Measurements from ENCODE around the gene GC. TPM values are rescaled to one million over a fixed set of nuclear protein-coding genes. Genes with fewer than 3 reads are reported as not detected.

GC gene
- total RNA-seq, 1 experiment from 2014 or later, result 1.8 TPM

DNA sequence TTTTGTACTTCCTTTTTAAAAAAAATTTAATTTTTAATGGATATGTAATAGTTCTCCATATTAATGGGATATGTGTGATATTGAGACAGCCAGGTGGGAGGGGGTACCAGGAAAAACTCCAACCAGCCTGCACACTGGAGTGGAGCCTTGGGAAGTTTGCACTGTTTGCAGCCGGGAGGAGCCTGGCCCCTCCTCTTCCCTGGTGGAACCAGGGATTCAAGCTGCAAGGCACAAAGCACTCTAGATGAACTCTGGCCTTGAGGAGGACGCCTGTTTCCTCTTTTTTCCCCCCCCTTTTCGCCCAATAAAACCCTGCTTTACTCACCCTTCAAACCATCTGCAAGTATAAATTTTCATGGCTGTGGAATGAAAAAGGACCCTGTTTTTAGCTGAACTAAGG, 48.2 kb upstream of the GC start:
- TF ChIP-seq, protein P1, sequence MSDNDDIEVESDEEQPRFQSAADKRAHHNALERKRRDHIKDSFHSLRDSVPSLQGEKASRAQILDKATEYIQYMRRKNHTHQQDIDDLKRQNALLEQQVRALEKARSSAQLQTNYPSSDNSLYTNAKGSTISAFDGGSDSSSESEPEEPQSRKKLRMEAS (IDR thresholded peaks at IDR 0.05), result no peak
- TF ChIP-seq POLR2AphosphoS5 (IDR thresholded peaks at IDR 0.05; ENCODE audit: low read depth, low read length), result no peak
- no peak for TF ChIP-seq EZH2phosphoT487 (IDR thresholded peaks at IDR 0.05; ENCODE audit: borderline replicate concordance)
- TF ChIP-seq ZNF274 (IDR thresholded peaks at IDR 0.05; ENCODE audit: low read depth, low read length), result no peak
- no peak for TF ChIP-seq ELF1 (IDR thresholded peaks at IDR 0.05; ENCODE audit: borderline replicate concordance, low read depth)
- no peak for TF ChIP-seq EGR1 (IDR thresholded peaks at IDR 0.05; ENCODE audit: low read depth)
- no peak for TF ChIP-seq JUND (IDR thresholded peaks at IDR 0.05)
- TF ChIP-seq SIN3A (IDR thresholded peaks at IDR 0.05; ENCODE audit: low read depth), result no peak
- Histone ChIP-seq H3K9me3 (ENCODE audit: control insufficient read depth in 1 of 2, insufficient read depth in 1 of 2, low read depth in 1 of 2, low read length in 2 of 2) (peaks cover 0 to 7% of the 10 kb centered on the region in 2 experiments; a peak in 1 of 4 replicates), H3K9ac (ENCODE audit: low read length) (no peak overlapping the region), H3K4me1 (ENCODE audit: control insufficient read depth in 1 of 2, insufficient read depth in 2 of 2, low read length in 2 of 2) (no peaks in the 10 kb centered on the region), H4K20me1 (ENCODE audit: insufficient read depth) (no peaks in the 10 kb centered on the region), H3K36me3 (ENCODE audit: control insufficient read depth in 1 of 2, insufficient read depth in 2 of 2, low read length in 2 of 2) (no peaks in the 10 kb centered on the region), H2AFZ (ENCODE audit: low read depth, low read length, poor library complexity, severe bottlenecking) (no peak overlapping the region), H3K27me3 (ENCODE audit: insufficient read depth, low read length) (no peaks in the 10 kb centered on the region), H3K4me2 (ENCODE audit: low read length) (no peak overlapping the region), H3K79me2 (ENCODE audit: insufficient read depth, low read length) (no peaks in the 10 kb centered on the region), H3K27ac (ENCODE audit: low read depth, low read length) (no peak overlapping the region), H3K4me3 (replicated peaks in 1 of 2; ENCODE audit: low read depth in 1 of 2, low read length in 2 of 2) (no peak overlapping the region), H3K9me2 (ENCODE audit: insufficient read depth) (no peaks in the 10 kb centered on the region)
- CTCF ChIA-PET, result no interaction called here
- ATAC-seq, result no peak
- POLR2A ChIA-PET, result no interaction called here
- DNase-seq (ENCODE audit: low read depth, low spot score), result no peak
- no TSS peak for BruUV-seq (replicated peaks)
- intact Hi-C loops (cut with micrococcal nuclease), result no loop called here
- RAD21 ChIA-PET (ENCODE audit: low non-redundant PET in 1 of 2, low total read pairs in 2 of 2, uncharacterized antibody in 2 of 2, unreplicated experiment in 2 of 2), result no interaction called here

DNA sequence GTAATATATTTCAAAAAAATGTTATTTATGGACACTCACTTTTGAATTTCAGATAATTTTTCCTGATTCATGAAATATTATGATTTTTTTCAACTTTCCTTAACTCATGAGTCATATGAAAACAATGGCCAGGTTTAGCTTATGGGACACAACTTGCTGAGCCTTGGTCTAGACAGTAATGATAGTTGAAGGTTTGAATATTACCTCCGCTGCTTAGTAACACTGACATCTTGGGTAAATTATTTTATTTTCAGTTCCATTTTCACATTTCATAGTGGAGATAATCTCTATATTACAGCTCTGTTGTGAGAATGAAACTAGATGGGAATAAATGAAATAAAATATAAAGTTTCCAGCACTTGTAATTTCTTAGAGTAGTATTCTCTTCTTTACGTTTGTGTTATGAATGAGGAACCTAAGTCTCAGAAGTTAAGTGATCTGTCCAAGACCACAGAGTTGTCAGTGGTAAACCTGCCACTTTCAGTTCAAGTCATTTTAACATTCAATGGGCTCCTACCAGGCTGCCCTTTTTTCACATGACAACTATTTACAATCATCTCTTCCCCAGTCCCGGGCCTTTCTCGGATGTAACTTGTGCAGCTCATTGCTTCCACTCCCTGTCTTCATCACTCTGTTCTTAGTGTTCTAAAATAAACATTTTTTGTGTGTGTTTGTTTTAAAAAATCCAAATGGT, 46.8 kb upstream of the GC start:
- Histone ChIP-seq H2AFZ (ENCODE audit: low read depth, low read length, poor library complexity, severe bottlenecking) (no peak overlapping the region), H3K27me3 (ENCODE audit: insufficient read depth, low read length) (no peaks in the 10 kb centered on the region), H3K9me2 (ENCODE audit: insufficient read depth) (no peaks in the 10 kb centered on the region), H3K9ac (ENCODE audit: low read length) (no peak overlapping the region), H3K9me3 (ENCODE audit: control insufficient read depth in 1 of 2, insufficient read depth in 1 of 2, low read depth in 1 of 2, low read length in 2 of 2) (peaks cover 0 to 7% of the 10 kb centered on the region in 2 experiments; a peak in 1 of 4 replicates), H3K36me3 (ENCODE audit: control insufficient read depth in 1 of 2, insufficient read depth in 2 of 2, low read length in 2 of 2) (no peaks in the 10 kb centered on the region), H3K79me2 (ENCODE audit: insufficient read depth, low read length) (no peaks in the 10 kb centered on the region), H3K4me2 (ENCODE audit: low read length) (no peak overlapping the region), H3K27ac (ENCODE audit: low read depth, low read length) (no peak overlapping the region), H4K20me1 (ENCODE audit: insufficient read depth) (no peaks in the 10 kb centered on the region), H3K4me3 (replicated peaks in 1 of 2; ENCODE audit: low read depth in 1 of 2, low read length in 2 of 2) (no peak overlapping the region), H3K4me1 (ENCODE audit: control insufficient read depth in 1 of 2, insufficient read depth in 2 of 2, low read length in 2 of 2) (no peaks in the 10 kb centered on the region)
- ChIA-PET POLR2A (no interaction called here), CTCF (no interaction called here), RAD21 (ENCODE audit: low non-redundant PET in 1 of 2, low total read pairs in 2 of 2, uncharacterized antibody in 2 of 2, unreplicated experiment in 2 of 2) (no interaction called here)
- intact Hi-C loops (cut with micrococcal nuclease), result no loop called here
- DNase-seq (ENCODE audit: low read depth, low spot score), result no peak
- no peak for ATAC-seq
- BruUV-seq (replicated peaks), result no TSS peak
- TF ChIP-seq TCF7L2 (IDR thresholded peaks at IDR 0.05; ENCODE audit: borderline replicate concordance, extremely low read depth, insufficient read depth, insufficient read length), result no peak
- no peak for TF ChIP-seq ELF1 (IDR thresholded peaks at IDR 0.05; ENCODE audit: borderline replicate concordance, low read depth)
- TF ChIP-seq CEBPB (IDR thresholded peaks at IDR 0.05; ENCODE audit: low read depth), result no peak
- no peak for TF ChIP-seq POLR2A (IDR thresholded peaks at IDR 0.05; ENCODE audit: borderline replicate concordance, extremely low read depth, insufficient read depth, insufficient read length)
- TF ChIP-seq, protein P2, sequence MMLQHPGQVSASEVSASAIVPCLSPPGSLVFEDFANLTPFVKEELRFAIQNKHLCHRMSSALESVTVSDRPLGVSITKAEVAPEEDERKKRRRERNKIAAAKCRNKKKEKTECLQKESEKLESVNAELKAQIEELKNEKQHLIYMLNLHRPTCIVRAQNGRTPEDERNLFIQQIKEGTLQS (IDR thresholded peaks at IDR 0.05), result no peak
- no peak for TF ChIP-seq SRF (IDR thresholded peaks at IDR 0.05; ENCODE audit: low read depth)
- TF ChIP-seq EGR1 (IDR thresholded peaks at IDR 0.05; ENCODE audit: low read depth), result no peak
- TF ChIP-seq SP1 (IDR thresholded peaks at IDR 0.05; ENCODE audit: low read depth), result no peak
